Activated naive CD4-positive, alpha-beta T cell treated with anti-CD3 and anti-CD28 coated beads for 36 hours (primary cell): ENCODE results near the gene TMEM205. TPM values are rescaled to one million over a fixed set of nuclear protein-coding genes. Genes with fewer than 3 reads are reported as not detected.
A peak's percentile ranks its signal among the peaks of the same experiment; 100 is the strongest.
"Not testable (repeated sequence)": the region's sequence is repeated elsewhere in the genome, so short reads cannot be mapped to it uniquely, and the experiment has no call there.

ENCODE experiments used
- CTCF ChIA-PET: fragments of 350-600 bp; sonication (Branson Sonifier 250); formaldehyde crosslinking; loops from one replicate; lab custom pipeline; 2021; ENCODE audit warnings: antibody characterized with exemption; lab: Charles Lee
- DNase-seq: peaks from one replicate; pipeline ENCODE4 v3.0.0-alpha.2; 2020
- H3K27ac Mint-ChIP-seq: one replicate; pipeline ENCODE4 v1.8.0; 2021; ENCODE audit warnings: mild to moderate bottlenecking, mixed read lengths
- H3K27me3 Mint-ChIP-seq: one replicate; pipeline ENCODE4 v1.8.0; 2021; ENCODE audit warnings: low read depth, mixed read lengths
- H3K36me3 Mint-ChIP-seq: one replicate; pipeline ENCODE4 v1.8.0; 2021; ENCODE audit warnings: low read depth, mixed read lengths
- H3K4me1 Mint-ChIP-seq: one replicate; pipeline ENCODE4 v1.8.0; 2021; ENCODE audit warnings: low read depth, mixed read lengths
- H3K4me3 Mint-ChIP-seq: one replicate; pipeline ENCODE4 v1.8.0; 2021; ENCODE audit warnings: mild to moderate bottlenecking, moderate library complexity, mixed read lengths
- H3K9me3 Mint-ChIP-seq: one replicate; pipeline ENCODE4 v1.8.0; 2021; ENCODE audit warnings: mixed read lengths
- intact Hi-C: fragments of 100-400 bp; cut with micrococcal nuclease; formaldehyde crosslinking; loops from one replicate; pipeline ENCODE4 v1.15.1; 2023
- total RNA-seq, 2 experiments: library from RNA; stranded (reverse); gene quantifications; one replicate each; pipeline ENCODE4 v1.2.3, GENCODE V29; 2021

The TMEM205 gene
- total RNA-seq, 2 experiments from 2014 or later = 21.4 to 24.2 TPM

DNA sequence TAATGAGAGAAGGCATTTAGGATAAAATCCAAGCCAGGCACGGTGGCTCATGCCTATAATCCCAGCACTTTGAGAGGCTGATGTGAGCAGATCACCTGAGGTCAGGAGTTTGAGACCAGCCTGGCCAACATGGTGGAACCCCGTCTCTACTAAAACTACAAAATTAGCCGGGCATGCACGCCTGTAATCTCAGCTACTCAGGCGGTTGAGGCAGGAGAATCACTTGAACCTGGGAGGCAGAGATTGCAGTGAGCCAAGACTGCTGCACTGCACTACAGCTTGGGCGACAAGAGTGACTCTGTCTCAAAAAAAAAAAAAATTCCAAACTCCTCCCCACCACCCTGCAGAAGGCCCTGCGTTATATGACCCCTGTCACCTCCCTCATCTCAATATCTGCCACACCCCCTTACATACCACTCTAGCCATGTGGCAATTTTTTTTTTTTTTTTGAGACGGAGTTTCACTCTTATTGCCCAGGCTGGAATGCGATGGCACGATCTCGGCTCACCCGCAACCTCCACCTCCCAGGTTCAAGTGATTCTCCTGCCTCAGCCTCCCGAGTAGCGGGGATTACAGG, 33.3 kb upstream of the TMEM205 start:
- H3K27ac Mint-ChIP-seq, H3K27me3 Mint-ChIP-seq, H3K4me3 Mint-ChIP-seq, H3K9me3 Mint-ChIP-seq, DNase-seq: not testable (repeated sequence)
- peaks cover 11% of the 10 kb centered on the region for H3K36me3 Mint-ChIP-seq
- CTCF ChIA-PET = interaction anchor here (2.1 kb wide), 1 partner anchor 44 kb away, joined by 5 read pairs; no protein-coding TSS in a partner anchor
- intact Hi-C loops = loop anchor here (10.0 kb wide), 1 partner anchor 725 kb away; the partner anchor contains the start of gene ILF3
- peaks cover 54% of the 10 kb centered on the region for H3K4me1 Mint-ChIP-seq

- Mint-ChIP-seq H3K36me3 (peaks cover 11% of the 10 kb centered on the region), H3K4me3 (peak overlapping the region; percentile 19), H3K27ac (peak overlapping the region; percentile 14), H3K9me3 (no peaks in the 10 kb centered on the region), H3K27me3 (peaks cover 8% of the 10 kb centered on the region), H3K4me1 (peaks cover 54% of the 10 kb centered on the region)
- peak; percentile 30 for DNase-seq
- intact Hi-C loops = loop anchor here (10.0 kb wide), 1 partner anchor 724 kb away; the partner anchor contains the start of gene ILF3
- CTCF ChIA-PET = no interaction called here
Observed at GRCh38 chr19:11378319-11379189, 32.5 kb upstream of the TMEM205 start.

DNA sequence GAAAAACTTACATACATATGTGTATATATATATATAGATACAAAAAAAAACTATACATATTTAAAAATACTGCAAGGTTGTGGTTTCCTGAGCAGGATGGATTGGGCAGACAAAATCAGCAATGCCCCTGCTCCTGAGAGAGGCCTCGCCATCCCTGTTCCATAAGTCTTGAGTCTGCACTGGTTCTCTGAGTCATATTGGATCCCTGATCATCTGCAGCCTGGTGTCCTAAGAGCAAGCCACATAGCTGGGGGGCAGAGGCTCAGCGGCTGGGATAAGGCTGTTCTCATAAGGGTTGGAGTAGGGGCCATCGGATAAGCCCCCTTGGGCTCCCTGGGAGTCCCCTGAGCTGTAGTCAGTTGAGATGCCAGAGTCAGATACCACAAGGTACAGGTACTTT, 31.7 kb upstream of the TMEM205 start:
- no peak for DNase-seq
- H3K4me3 Mint-ChIP-seq = no peak overlapping the region
- H3K36me3 Mint-ChIP-seq = peaks cover 11% of the 10 kb centered on the region
- peaks cover 54% of the 10 kb centered on the region for H3K4me1 Mint-ChIP-seq
- intact Hi-C loops = loop anchor here (10.0 kb wide), 1 partner anchor 723 kb away; the partner anchor contains the start of gene ILF3
- H3K27me3 Mint-ChIP-seq = peaks cover 5% of the 10 kb centered on the region
- CTCF ChIA-PET = interaction anchor here (0.6 to 1.4 kb wide), 4 partner anchors 9 to 105 kb away, joined by 3 to 14 read pairs (median 4); no protein-coding TSS in a partner anchor
- H3K9me3 Mint-ChIP-seq = no peaks in the 10 kb centered on the region
- H3K27ac Mint-ChIP-seq = no peak overlapping the region

GRCh38 chr19:11377237-11377636, 31.2 kb upstream of the TMEM205 start:
- Mint-ChIP-seq H3K27me3 (no peaks in the 10 kb centered on the region), H3K4me3 (peak overlapping the region; percentile 55), H3K27ac (peak overlapping the region; percentile 87), H3K9me3 (no peaks in the 10 kb centered on the region), H3K4me1 (peaks cover 50% of the 10 kb centered on the region), H3K36me3 (peaks cover 11% of the 10 kb centered on the region)
- CTCF ChIA-PET = interaction anchor here (0.5 to 1.5 kb wide), 9 partner anchors 8 to 636 kb away, joined by 3 to 14 read pairs (median 4); partner anchors contain the start of genes ODAD3 and PRKCSH
- intact Hi-C loops = loop anchor here (10.0 kb wide), 1 partner anchor 722 kb away; the partner anchor contains the start of gene ILF3
- peak; percentile 61 for DNase-seq

DNA sequence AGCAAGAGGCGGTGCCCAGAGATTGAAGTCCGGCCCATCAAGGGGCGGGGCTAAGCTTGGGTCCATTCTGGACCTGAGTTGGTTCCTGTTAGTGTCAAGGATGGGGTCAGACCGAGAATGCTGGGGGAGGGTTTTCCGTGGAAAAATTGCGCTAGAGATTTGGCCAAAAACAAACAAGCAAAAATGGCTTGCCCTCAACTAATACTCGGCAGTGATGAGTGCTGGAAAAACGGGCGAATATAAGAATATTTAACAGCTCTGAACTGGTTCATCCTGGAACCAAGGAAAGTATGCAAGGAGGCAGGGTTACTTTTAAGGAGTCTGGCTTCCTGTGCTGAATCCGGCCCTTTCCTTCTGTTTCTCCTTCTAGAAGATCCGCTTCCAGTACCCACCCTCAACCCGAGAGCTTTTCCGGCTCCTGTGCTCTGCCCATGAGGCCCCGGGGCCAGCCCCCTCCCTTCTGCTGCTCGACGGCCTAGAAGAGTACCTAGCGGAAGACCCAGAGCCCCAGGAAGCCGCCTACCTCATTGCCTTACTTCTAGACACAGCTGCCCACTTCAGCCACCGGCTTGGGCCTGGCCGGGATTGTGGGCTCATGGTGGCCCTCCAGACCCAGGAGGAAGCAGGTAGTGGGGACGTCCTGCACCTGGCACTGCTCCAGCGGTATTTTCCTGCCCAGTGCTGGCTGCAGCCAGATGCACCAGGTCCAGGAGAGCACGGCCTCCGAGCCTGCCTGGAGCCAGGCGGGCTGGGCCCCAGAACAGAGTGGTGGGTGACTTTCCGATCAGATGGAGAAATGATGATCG, 29.3 kb upstream of the TMEM205 start:
- no peaks in the 10 kb centered on the region for H3K27me3 Mint-ChIP-seq
- H3K4me1 Mint-ChIP-seq = peaks cover 41% of the 10 kb centered on the region
- DNase-seq = peak; percentile 91
- H3K36me3 Mint-ChIP-seq = peaks cover 17% of the 10 kb centered on the region
- no peak overlapping the region for H3K27ac Mint-ChIP-seq
- H3K4me3 Mint-ChIP-seq = no peak overlapping the region
- CTCF ChIA-PET = interaction anchor here (0.7 to 2.1 kb wide), 9 partner anchors 7 to 110 kb away, joined by 3 to 11 read pairs (median 4); partner anchors contain the start of genes EPOR and RAB3D
- intact Hi-C loops = loop anchor here (1.0 to 10.0 kb wide), 4 partner anchors 51 to 721 kb away; partner anchors contain the start of gene ILF3
- H3K9me3 Mint-ChIP-seq = no peaks in the 10 kb centered on the region

DNA sequence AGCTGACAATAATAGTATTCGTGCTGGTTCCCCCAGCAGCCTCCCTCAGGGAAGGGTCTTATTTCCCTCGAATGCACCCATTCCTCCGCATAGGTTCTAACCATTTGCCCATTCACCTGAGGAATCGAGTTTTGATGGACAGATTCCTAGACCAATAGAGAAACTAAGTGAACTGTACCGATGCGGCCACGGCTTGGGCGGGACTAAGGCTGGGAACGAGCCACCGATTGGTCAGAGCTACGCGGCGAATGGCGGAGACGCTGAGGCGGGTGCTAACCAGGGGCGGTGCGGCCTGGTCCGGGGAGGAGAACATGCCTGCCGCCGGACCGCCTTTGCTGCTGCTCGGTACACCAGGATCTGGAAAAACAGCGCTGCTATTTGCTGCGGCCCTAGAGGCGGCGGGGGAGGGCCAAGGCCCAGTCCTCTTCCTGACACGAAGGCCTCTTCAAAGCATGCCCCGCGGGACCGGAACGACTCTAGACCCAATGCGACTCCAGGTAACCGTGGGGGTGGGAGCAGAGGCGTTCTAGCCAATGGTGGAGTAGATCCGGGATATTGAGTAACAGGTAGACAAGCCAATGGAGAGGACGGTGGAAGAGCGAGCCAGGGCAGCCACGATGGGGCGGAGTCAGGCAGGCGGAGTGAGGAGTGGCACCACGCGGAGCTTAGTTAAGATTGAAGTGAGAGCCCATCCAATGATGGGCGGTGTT, 28.5 kb upstream of the TMEM205 start, which contains the start of gene SWSAP1:
Gene SWSAP1 (plus strand): TSS at position 234 of the 710 bp plus-strand sequence. CDS start 15 bp downstream, at position 249.
- no peak within 1 kb of the TSS for H3K4me3 Mint-ChIP-seq
- intact Hi-C loops = loop anchor here (1.0 to 10.0 kb wide), 8 partner anchors 28 to 720 kb away; partner anchors contain the start of genes CARM1, CCDC159, ECSIT and ILF3
- peak; percentile 99 for DNase-seq
- no peaks in the 10 kb centered on the region for H3K27me3 Mint-ChIP-seq
- CTCF ChIA-PET = interaction anchor here (0.7 to 2.1 kb wide), 8 partner anchors 8 to 111 kb away, joined by 3 to 11 read pairs (median 4); partner anchors contain the start of genes EPOR and RAB3D
- H3K4me1 Mint-ChIP-seq = peaks cover 35% of the 10 kb centered on the region
- no peaks in the 10 kb centered on the region for H3K9me3 Mint-ChIP-seq
- peaks cover 17% of the 10 kb centered on the region for H3K36me3 Mint-ChIP-seq
- no peak within 1 kb of the TSS for H3K27ac Mint-ChIP-seq

GRCh38 chr19:11373885-11374432, 27.9 kb upstream of the TMEM205 start:
- peaks cover 32% of the 10 kb centered on the region for H3K4me1 Mint-ChIP-seq
- no peaks in the 10 kb centered on the region for H3K27me3 Mint-ChIP-seq
- no peak overlapping the region for H3K4me3 Mint-ChIP-seq
- peaks cover 17% of the 10 kb centered on the region for H3K36me3 Mint-ChIP-seq
- intact Hi-C loops = loop anchor here (1.0 to 10.0 kb wide), 7 partner anchors 28 to 719 kb away; partner anchors contain the start of genes CARM1, CCDC159, ECSIT and ILF3
- CTCF ChIA-PET = interaction anchor here (1.8 kb wide), 1 partner anchor 33 kb away, joined by 5 read pairs; no protein-coding TSS in a partner anchor
- no peaks in the 10 kb centered on the region for H3K9me3 Mint-ChIP-seq
- DNase-seq = no peak
- no peak overlapping the region for H3K27ac Mint-ChIP-seq

DNA sequence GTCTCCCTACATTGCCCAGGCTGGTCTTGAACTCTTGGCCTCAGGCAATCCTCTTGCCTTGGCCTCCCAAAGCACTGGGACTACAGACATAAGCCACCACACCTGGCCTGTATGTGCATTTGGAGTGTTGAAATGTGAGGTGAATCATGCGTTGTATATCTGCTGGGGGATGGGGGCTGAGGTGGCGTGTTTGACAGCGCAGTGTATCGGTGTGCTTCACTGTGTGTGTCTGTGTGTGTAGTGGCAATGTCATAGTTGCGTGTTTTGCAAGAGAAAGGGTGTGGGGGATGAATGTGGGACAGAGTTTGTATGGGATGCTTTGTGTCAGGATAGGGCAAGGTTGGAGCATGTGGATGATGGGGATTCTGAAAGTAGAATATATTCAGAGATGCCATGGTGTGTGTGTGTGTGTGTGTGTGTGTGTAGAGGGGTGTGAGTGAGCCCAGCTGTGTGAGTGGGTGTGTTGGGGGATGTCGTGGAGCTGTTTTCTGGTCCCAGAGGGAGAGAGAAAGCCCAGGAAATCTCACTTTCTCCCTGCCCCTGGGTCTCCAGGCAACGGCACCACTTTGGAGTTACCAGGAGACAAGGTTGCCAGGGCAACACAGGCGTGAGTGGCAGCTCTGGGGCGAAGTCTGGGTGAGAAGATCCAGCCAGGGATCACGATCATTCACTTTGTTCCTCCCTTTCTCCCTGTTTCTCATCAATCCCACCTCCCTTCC, 27.3 kb upstream of the TMEM205 start:
- CTCF ChIA-PET = interaction anchor here (0.6 to 1.8 kb wide), 2 partner anchors 34 to 51 kb away, joined by 4 to 5 read pairs; no protein-coding TSS in a partner anchor
- peaks cover 27% of the 10 kb centered on the region for H3K4me1 Mint-ChIP-seq
- H3K27ac Mint-ChIP-seq = no peak overlapping the region
- H3K4me3 Mint-ChIP-seq = no peak overlapping the region
- intact Hi-C loops = loop anchor here (10.0 kb wide), 1 partner anchor 719 kb away; the partner anchor contains the start of gene ILF3
- no peaks in the 10 kb centered on the region for H3K9me3 Mint-ChIP-seq
- H3K27me3 Mint-ChIP-seq = no peaks in the 10 kb centered on the region
- no peak for DNase-seq
- H3K36me3 Mint-ChIP-seq = peaks cover 17% of the 10 kb centered on the region

- Mint-ChIP-seq H3K9me3 (no peaks in the 10 kb centered on the region), H3K4me3 (no peak overlapping the region), H3K27me3 (no peaks in the 10 kb centered on the region), H3K4me1 (peaks cover 8% of the 10 kb centered on the region), H3K27ac (no peak overlapping the region), H3K36me3 (peaks cover 8% of the 10 kb centered on the region)
- DNase-seq = no peak
- CTCF ChIA-PET = interaction anchor here (1.7 kb wide), 1 partner anchor 112 kb away, joined by 4 read pairs; no protein-coding TSS in a partner anchor
- intact Hi-C loops = loop anchor here (10.0 kb wide), 1 partner anchor 716 kb away; the partner anchor contains the start of gene ILF3
Observed at GRCh38 chr19:11370744-11371143, 24.7 kb upstream of the TMEM205 start.

DNA sequence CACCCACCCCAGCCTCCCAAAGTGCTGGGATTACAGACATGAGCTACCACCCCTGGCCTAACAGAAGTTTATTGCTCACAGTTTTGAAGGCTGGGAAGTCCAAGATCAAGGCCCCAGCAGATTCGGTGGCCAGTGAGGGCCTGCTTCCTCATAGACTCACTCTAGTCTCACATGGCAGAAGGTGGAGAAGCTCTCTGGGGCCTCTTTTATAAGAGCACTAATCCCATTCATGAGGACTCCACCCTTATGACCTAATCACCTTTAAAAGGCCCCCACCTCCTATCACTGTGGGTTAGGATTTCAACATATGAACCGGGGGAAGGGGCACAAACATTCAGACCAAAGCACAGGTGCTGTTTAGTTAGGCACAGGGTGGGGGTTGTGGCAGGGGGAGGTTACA, 21.5 kb upstream of the TMEM205 start:
- Mint-ChIP-seq H3K4me1 (peaks cover 2% of the 10 kb centered on the region), H3K4me3 (no peak overlapping the region), H3K9me3 (no peaks in the 10 kb centered on the region), H3K27ac (no peak overlapping the region), H3K27me3 (no peaks in the 10 kb centered on the region), H3K36me3 (peaks cover 5% of the 10 kb centered on the region)
- intact Hi-C loops = no loop called here
- CTCF ChIA-PET = interaction anchor here (0.6 kb wide), 1 partner anchor 1409 kb away, joined by 3 read pairs; no protein-coding TSS in a partner anchor
- DNase-seq = no peak
